GM19238 (cell line): ENCODE data around the gene AP2S1.
"Not testable (repeated sequence)": the region's sequence is repeated elsewhere in the genome, so short reads cannot be mapped to it uniquely, and the experiment has no call there.

ENCODE experiments used
- DNase-seq: peaks from one replicate; pipeline ENCODE4 v3.0.0; 2011; ENCODE audit warnings: low spot score; ENCODE audit not compliant: insufficient read length

The AP2S1 gene

DNA sequence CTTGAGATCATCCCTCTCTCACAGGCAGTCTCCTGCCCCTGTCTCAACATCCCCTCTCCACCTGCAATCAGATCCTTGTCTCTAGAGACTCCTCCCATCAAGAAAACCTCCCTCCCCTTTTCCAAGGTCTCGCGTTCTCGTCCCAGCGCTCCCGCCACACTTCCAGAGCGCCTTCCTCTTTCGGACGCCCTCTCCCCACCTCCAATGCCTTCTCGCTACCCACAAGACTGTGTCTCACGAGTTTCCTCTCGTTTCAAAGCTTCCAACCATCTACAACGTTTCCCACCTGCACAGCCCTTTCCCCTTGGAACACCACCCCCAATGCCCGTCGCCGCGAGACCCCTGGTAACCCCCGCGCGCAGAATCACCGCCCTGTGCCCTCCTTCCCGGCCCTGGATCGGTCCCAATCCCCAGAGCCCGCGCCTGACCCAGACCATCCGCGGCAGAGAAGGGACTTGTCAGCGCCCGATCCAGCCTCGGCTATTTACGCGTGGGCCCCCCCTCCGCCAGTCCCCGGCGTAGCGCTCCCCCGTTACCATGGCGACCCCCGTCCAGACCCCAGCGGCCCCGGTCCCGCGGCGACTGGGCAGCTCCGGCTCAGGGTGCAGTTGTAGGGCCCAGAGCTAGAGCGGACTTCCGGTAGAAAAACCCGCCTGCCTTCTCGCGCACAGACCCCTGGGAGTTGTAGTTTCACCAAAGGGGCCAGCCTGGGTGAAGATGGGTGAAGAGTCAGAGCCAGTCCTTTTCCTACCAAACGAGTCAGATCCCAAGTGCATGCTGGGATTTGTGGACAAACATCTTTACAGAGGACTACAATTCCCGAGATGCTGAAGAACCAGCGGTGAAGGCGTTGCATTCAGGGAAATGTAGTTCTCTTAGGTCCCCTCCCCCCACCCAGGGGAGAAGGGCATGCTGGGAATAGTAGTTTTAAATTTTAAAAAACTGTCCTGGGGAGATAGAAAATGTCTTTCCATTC lies at the start of gene AP2S1:
Gene AP2S1, minus strand, starts transcription at position 619 of the 976 bp plus-strand sequence. Its CDS starts 80 bp downstream, at position 539.
- DNase-seq = peak; percentile 96

DNA sequence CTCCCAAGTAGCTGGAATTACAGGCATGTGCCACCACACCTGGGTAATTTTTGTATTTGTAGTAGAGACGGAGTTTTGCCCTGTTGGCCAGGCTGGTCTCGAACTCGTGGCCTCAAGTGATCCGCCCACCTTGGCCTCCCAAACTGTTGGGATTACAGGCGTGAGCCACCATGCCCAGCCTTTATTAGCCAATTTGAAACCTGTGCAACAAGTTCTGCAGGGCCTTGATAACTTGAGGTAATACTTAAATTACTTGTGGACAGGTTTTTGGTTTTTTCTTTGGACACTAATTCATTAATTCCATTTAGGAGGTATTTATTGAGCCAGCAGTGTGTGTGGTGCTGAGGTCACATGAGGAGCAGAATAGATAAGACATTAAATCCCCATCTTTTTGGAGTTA lies 49.7 kb upstream of the AP2S1 start:
- no peak for DNase-seq

DNA sequence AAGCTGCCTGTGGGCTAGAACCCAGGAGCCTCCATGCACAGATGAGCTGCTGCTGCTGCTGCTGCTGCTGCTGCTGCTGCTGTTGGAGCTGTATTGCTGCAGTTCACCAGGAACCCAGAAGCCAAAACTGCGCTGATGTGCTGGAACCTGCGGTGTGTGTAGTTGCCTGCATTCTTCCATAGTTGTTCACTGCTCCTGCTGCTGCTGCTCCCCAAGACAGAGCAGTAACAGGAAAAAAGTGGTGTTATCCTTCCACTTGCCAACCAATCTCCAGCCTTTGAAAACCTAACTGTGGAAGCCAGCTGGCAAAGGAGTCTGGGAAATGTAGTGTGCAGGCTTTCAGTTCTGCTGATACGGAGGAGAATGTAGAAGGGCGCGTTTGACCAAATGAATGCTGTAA lies 48.1 kb upstream of the AP2S1 start:
- no peak for DNase-seq

DNA sequence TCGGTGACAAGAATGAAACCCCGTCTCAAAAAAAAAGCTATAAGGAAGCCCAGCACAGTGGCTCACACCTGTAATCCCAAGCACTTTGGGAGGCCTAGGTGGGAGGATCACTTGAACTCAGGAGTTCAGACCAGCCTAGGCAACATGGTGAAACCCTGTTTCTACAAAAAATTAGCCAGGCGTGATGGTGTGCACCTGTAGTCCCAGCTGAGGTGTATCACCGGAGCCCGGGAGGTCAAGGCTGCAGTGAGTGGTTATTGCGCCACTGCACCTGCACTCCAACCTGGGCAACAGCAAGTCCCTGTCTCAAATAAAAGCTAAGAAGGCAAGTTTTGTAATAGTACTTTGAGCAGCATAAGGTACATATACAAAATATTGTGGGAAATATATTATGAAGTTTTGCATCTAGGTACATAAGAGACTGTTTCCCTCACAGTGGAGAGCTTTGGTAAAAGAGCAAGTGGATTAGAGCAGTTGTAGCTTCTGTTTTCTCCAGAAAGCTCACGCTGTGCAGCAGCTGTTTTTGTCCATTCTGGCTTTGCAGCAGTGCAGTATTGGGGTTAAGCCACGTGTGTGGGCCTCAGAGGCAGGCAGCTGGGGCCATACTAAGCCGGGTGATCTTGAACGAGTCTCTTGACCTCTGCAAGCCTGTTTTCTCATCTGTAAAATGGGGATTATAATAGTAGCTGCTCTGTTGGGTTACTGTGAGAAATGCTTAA lies 45.6 kb upstream of the AP2S1 start:
- DNase-seq = no peak

DNA sequence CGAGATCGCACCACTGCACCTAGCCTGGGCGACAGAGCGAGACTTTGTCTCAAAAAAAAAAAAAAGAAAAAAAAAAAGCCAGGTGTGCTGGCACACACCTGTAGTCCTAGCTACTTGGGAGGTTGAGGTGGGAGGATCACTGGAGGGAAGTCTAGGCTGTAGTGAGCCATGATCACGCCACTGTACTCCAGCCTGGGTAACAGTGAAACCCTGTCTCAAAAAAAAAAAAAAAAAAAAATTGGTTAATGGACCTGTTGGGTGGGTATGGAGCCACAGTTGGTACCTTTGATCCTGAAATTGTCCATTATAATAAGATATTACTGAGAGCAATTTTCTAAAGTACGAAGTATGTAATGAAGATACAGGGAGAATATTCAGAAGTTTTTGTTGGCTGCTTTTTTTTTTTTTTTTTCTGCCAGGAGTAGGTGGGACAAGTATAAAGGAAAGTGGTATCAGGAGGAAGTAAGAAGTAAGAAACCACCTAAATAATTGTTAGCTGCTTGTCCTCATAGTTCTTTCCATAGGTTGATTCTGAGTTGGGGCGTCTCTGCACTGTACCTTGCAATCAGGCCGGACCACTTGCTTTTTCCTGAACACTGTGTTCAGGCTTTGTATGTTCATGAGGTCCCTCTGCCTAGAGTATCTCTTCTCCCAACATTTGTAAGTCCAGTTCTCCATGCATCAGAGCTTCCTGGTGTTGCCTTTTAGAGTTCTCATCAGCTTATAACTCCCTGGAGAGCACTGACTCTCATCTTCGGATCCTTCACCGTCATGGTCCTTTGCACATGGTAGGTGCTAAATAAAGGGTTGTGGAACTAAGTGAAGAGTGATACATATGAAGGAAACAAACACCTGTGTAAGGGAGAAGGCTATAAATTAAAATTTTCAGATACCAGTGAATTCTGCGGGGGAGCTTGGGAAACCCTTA lies 41.9 kb upstream of the AP2S1 start:
- DNase-seq = no peak

DNA sequence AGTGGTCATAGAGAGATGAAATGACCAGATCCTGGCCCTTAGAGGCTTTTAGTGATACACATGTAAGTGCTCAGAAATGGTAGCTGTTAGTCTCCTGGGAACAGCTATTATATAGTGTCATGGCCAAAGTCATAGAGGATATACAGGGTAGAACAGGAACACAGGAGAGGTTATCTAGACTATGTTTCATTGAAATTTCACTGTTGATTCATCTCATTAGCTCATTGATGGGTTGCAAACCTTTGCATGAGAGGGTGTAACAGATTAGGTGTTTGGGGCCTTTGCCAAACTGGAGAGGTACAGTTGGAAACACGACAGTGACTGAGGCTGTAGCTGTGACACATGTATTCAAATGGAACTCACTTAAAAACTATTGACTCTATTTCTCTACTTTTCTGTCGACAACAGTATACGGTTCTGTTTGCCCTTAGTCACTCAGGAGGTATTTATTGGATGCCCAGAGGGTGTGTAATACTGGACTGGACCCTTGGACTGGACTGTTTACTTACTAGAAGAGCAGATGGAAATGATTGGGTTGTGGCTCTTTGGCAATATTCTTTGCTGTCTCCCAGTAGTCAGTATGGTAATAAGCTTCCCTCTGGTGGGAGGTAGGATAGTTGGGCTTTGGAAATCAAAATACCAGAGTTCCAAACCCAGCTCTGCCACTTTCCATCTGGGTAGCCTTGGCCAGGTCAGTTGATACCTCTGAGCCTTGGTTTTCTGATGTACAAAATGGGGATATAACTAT lies 40.0 kb upstream of the AP2S1 start:
- DNase-seq = no peak

DNA sequence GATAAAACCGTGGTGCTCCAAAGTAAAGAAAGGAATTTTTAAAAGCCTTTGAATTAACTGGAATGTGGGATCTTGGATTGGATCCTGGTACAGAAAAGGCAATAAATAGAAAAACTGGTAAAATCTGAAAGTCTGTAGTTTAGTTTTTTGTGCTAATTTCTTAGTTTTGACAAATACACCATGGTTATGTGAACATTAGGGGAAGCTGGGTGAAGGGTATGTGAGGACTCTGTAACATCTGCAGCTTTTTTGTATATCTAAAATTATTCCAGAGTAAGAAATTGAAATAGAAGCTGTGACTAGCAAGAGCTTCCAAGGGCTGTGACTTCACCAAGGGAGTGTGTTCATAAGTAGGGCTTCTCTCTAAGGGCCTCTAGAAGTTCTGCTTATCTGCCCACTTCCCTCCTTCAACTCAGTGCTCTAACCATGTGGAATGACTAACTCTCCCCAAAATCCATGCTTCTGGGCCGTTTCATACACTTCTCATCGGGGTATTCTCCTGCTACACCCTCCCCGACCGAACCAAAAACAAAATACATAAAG lies 36.7 kb upstream of the AP2S1 start:
- no peak for DNase-seq

DNA sequence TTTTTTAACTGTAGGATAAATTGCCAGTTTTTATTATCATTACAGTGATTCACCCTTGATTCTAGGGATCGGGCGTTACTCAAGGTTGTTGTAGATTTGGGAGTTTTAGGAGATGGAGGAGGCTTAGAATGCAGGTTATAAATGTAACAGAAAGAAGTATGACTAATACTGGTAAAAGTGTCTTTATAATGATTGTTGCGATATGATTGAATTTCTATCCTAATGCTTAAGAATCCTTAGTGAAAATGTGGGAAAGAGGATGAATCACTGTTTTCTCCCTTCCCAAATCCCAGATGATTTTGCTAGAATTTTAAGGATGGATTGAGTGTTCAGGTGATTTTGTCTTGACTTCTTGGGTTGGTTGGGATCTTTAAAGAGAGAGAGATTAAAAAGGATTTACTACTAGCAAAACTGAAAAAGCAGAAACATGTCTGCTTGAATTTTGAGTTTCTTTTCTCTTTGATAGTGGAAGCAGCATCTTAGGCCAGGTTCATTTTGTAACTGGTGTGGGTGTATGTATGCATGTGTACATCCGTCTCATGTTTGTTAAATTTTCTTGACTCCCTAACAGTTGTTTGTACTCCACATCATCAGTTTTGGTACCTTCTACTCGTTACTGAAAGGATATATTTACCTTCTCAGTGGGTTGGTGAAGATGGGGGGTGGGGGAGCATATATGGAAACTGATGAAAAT lies 36.0 kb upstream of the AP2S1 start:
- DNase-seq = no peak

DNA sequence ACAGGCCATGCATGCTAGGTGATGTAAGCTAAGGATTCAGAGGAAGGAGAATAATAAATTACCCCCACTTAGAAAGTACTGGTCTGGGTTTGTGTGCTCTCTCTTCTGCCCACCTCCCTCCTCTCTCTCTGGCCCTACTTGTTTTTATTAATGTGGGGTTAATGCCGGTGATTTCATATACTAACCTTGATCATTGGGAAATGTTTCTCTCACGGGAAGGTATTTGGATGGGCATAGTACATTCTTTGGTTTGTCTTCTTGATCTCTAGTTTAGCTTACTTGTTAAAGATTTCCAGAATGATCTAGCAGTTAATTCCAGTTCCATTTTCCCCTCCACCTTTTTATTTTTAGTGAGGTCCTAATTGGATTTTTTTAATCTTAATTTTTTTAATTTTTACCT lies 34.8 kb upstream of the AP2S1 start:
- no peak for DNase-seq

DNA sequence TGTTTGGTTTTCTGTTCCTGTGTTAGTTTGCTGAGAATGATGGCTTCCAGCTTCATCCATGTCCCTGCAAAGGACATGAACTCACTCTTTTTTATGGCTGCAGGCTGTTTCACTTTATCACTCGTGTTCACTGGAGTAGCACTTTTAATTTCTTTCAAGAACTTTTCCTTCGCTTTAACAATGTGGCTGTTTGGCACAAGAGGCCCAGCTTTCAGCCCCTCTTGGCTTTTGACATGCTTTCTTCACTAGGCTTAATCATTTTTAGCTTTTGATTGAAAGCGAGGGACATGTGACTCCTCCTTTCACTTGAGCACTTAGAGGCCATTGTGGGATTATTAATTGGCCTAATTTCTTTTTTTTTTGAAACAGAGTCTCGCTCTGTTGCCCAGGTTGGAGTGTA lies 32.1 kb upstream of the AP2S1 start:
- DNase-seq = not testable (repeated sequence)

DNA sequence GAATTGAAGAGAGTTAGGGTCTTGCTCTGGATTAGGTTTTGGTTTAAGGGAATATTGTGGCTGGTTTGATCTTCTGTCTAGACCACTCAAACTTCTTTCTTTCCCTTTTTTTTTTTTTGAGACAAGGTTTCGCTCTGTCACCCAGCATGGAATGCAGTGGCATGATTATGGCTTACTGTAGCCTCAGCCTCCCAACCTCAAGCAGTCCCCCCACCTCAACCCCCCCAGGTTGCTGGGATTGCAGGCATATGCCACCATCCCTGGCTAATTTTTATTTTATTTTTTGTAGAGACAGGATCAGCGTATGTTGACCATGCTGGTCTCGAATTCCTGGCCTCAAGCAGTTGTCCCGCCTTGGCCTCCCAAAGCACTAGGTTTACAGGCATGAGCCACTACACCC lies 31.4 kb upstream of the AP2S1 start:
- DNase-seq = no peak

DNA sequence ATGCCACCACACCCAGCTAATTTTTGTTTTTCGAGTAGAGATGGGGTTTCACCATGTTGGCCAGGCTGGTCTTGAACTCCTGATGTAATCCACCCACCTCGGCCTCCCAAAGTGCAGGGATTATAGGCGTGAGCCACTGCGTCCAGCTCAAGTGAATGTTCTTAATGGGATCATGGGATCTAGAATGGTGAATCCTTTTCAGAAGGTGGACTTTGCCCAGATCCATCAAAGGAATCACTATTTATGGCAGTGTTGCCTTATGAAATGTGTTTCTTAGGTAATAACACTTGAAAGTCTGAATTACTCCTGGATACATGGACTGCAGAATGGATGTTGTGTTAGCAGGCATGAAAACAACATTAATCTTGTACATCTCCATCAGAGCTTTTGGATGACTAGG lies 30.4 kb upstream of the AP2S1 start:
- no peak for DNase-seq

DNA sequence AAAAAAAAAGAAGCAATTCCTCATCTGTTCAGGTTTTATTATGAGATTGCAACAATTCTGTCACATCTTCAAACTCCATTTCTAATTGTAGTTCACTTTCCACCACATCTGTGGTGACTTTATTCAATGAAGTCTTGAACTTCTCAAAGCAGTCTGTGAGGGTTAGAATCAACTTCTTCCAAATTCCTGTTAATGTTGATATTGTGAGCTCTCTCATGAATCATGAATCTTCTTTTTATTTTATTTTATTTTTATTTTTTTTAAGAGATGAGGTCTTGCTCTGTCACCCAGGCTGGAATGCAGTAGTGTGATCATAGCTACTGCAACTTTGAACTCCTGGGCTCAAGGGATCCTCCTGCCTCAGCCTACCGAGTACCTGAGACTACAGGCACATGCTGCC lies 29.8 kb upstream of the AP2S1 start:
- DNase-seq = no peak

DNA sequence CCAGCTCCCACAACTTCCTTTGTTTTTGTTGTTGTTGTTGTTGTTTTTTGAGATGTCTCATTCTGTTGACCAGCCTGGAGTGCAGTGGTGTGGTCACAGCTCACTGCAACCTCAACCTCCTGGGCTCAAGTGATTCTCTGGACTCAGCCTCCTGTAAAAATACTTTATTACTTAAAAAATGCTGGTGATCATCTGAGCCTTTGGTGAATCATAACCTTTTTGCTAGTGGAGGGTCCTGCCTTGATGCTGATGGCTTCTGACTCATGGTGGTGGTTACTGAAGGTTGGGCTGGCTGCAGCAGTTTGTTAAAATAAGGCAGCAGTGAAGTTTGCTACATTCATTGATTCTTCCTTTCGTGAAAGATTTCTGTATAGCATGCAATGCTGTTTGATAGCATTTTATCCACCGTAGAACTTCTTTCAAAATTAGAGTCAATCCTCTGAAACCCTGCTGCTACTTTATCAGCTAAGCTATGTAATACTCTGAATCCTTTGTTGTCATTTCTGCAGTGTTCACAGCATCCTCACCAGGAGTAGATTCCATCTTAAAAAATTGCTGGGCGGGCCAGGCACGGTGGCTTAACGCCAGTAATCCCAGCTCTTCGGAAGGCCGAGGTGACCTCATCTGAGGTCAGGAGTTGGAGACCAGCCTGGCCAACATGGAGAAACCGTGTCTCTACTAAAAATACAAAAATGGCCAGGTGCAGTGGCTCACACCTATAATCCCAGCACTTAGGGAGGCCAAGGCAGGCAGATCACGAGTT lies 28.1 kb upstream of the AP2S1 start:
- no peak for DNase-seq

DNA sequence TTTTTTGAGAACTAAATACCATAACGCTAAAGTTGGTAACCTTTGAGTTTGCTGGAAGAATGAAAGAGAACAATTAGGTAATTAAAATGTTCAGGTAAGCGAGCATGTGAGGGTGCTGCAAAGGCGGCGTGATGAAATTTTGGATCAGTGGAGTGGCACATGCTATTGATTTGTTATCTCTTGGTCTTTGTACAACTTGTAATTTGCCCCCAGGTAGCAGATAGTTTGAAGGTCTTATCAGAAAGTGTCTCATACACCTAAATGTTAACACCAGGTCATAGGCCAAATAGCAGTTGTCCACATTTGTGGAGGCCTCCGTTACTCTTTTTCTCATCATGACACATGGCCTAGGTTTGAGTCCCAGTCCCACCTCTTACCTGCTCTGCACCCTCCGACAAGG lies 25.0 kb upstream of the AP2S1 start:
- DNase-seq = no peak

DNA sequence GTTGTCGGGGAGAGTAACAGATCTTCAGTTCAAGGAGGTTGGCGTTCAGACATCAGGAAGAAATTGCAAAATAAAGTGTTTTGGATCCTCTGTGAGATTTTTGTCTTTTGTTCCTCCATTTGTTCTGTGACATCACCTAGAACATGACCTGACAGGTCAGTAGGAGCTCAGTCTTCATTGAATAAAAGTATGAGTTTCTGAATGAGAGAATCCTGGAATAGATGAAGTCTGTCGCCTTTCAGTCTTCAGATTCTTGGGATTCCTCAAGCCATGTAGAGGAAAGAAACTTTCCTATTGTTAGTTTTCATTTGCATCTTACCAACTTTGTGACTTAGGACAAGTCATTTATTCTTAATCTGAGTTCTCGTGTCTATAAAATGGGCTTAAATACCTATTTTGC lies 24.6 kb upstream of the AP2S1 start:
- DNase-seq = no peak

DNA sequence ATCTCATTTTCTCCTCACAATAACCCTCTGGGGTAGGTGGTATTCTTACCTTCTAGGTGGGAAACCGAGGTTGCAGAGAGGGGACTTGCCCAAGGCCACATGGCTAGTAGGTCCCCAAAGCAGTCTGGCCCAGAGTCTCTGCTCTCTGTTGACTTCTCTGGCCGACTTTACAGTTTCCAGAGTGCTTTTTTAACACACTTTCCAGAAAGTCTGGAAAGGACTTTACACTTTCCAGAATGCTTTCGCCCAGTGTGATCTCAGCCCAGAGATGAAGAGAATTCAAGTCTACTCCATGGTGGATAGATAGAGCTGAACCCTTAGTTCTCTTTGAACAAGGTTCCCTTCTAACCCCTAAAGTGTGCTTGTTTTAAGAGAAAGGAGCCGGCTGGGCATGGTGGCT lies 22.3 kb upstream of the AP2S1 start:
- DNase-seq = no peak

DNA sequence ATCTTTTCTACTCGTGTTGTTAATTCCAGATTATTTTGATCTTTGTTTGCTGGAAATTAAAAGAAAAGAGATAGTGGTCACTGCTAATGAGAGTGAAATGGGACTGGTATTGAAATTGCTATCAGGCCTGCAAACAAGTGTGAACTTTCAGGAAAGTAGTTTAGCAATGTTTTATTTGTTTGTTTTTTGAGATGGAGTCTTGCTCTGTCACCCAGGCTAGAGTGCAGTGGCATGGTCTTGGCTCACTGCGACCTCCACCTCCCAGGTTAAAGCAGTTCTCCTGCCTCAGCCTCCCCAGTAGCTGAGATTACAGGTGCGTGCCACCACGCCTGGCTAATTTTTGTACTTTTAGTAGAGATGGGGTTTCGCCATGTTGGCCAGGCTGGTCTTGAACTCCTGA lies 20.5 kb upstream of the AP2S1 start:
- DNase-seq = not testable (repeated sequence)
